ENCODE measurements around the gene PRDX3.

DNA sequence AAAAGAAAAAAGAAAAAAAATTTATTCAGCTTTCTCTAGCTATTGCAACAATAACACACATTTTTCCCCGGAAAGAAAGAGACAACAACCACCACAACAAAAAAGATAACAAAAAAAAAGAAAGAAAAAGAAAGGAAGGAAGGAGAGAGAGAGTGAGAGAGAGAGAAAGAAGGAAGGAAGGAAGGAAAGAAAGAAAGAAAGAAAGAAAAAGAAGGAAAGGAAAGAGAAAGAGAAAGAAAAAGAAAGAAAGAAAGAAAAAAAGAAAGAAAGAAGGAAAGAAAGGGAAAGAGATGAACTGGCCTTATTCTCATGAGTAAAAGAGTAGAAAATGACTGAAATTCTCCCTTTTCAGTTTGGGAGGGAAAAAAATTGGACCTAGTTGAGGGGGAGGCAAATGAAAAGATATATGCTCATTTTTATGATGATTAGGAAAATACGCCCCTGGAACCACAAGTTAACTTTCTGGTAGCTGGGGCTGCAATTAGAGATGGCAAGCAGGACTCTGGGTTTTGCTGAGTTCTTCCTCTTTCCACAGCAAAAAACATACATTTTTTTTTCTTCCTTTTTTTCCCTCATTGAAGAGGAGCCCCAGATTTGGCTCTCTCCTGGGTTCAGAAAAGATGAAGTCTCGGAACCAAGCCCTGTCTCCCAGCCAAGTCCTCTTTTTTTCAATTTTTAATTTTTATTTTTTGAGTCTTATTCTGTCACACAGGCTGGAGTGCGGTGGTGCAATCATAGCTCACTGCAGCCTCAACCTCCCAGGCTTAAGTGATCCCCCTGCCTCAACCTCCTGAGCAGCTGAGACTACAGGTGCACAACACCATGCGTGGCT lies 12.6 kb upstream of the PRDX3 start:
- TF ChIP-seq, protein P1, sequence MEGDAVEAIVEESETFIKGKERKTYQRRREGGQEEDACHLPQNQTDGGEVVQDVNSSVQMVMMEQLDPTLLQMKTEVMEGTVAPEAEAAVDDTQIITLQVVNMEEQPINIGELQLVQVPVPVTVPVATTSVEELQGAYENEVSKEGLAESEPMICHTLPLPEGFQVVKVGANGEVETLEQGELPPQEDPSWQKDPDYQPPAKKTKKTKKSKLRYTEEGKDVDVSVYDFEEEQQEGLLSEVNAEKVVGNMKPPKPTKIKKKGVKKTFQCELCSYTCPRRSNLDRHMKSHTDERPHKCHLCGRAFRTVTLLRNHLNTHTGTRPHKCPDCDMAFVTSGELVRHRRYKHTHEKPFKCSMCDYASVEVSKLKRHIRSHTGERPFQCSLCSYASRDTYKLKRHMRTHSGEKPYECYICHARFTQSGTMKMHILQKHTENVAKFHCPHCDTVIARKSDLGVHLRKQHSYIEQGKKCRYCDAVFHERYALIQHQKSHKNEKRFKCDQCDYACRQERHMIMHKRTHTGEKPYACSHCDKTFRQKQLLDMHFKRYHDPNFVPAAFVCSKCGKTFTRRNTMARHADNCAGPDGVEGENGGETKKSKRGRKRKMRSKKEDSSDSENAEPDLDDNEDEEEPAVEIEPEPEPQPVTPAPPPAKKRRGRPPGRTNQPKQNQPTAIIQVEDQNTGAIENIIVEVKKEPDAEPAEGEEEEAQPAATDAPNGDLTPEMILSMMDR (IDR thresholded peaks at IDR 0.05): no peak
- TF ChIP-seq, protein P2, sequence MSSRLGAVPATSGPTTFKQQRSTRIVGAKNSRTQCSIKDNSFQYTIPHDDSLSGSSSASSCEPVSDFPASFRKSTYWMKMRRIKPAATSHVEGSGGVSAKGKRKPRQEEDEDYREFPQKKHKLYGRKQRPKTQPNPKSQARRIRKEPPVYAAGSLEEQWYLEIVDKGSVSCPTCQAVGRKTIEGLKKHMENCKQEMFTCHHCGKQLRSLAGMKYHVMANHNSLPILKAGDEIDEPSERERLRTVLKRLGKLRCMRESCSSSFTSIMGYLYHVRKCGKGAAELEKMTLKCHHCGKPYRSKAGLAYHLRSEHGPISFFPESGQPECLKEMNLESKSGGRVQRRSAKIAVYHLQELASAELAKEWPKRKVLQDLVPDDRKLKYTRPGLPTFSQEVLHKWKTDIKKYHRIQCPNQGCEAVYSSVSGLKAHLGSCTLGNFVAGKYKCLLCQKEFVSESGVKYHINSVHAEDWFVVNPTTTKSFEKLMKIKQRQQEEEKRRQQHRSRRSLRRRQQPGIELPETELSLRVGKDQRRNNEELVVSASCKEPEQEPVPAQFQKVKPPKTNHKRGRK (CRISPR knock-in tag; IDR thresholded peaks at IDR 0.05; ENCODE audit: borderline replicate concordance): no peak
- no peak for TF ChIP-seq ZNF121 (CRISPR knock-in tag; IDR thresholded peaks at IDR 0.05)
- TF ChIP-seq, protein P3, sequence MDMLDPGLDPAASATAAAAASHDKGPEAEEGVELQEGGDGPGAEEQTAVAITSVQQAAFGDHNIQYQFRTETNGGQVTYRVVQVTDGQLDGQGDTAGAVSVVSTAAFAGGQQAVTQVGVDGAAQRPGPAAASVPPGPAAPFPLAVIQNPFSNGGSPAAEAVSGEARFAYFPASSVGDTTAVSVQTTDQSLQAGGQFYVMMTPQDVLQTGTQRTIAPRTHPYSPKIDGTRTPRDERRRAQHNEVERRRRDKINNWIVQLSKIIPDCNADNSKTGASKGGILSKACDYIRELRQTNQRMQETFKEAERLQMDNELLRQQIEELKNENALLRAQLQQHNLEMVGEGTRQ (CRISPR knock-in tag; IDR thresholded peaks at IDR 0.05): no peak
